K562 (cell line): ENCODE measurements around the gene ANKRD10. TPM values are rescaled to one million over a fixed set of nuclear protein-coding genes. Genes with fewer than 3 reads are reported as not detected.
A peak's percentile ranks its signal among the peaks of the same experiment; 100 is the strongest.

ENCODE experiments used
- CTCF ChIP-seq, 3 experiments: IDR thresholded peaks in 2 of 3; conservative IDR thresholded peaks in 1 of 3; 2 replicates each; pipeline ENCODE4 v1.5.1; 2011 to 2012; ENCODE audit warnings: low read length in 3 of 3, mild to moderate bottlenecking in 3 of 3, control low read depth in 2 of 3, improper control_type of control experiment in 1 of 3, inconsistent platforms in 1 of 3, low read depth in 1 of 3, mixed read lengths in 1 of 3, moderate library complexity in 1 of 3; ENCODE audit not compliant: insufficient read depth in 2 of 3
- FOXP4 ChIP-seq: sonication (generic); formaldehyde crosslinking; IDR thresholded peaks from 2 replicates; pipeline ENCODE4 v1.8.0; 2022; ENCODE audit warnings: mild to moderate bottlenecking, missing genetic modification reagents, borderline replicate concordance
- POLR2AphosphoS5 ChIP-seq: IDR thresholded peaks from 2 replicates; pipeline ENCODE4 v1.6.1; 2011; ENCODE audit warnings: mild to moderate bottlenecking, low read depth, low read length, moderate library complexity; ENCODE audit not compliant: control insufficient read depth, insufficient read depth
- REST ChIP-seq, 2 experiments: fragments of 450-650 bp; formaldehyde crosslinking in 1 of 2; IDR thresholded peaks; 2 replicates each; pipeline versions ENCODE4 v1.4.0 to v1.6.1; 2014 to 2020; ENCODE audit warnings: mild to moderate bottlenecking in 2 of 2, borderline replicate concordance in 1 of 2, low read depth in 1 of 2
- RFX1 ChIP-seq: fragments of 450-650 bp; IDR thresholded peaks from 2 replicates; pipeline ENCODE4 v1.6.1; 2016; ENCODE audit warnings: mild to moderate bottlenecking, moderate library complexity
- ZNF175 ChIP-seq: fragments of 200-800 bp; sonication (Bioruptor generic); IDR thresholded peaks from 2 replicates; pipeline ENCODE4 v1.6.1; 2016; ENCODE audit warnings: low read depth, mild to moderate bottlenecking, missing genetic modification characterization, missing compliant biosample characterization
- ZNF592 ChIP-seq: fragments of 450-650 bp; IDR thresholded peaks from 2 replicates; pipeline ENCODE4 v1.6.1; 2017; ENCODE audit warnings: antibody characterized with exemption, mild to moderate bottlenecking
- ZSCAN32 ChIP-seq: fragments of 450-650 bp; formaldehyde crosslinking; IDR thresholded peaks from 2 replicates; pipeline ENCODE4 v1.4.0; 2020; ENCODE audit warnings: mild to moderate bottlenecking, moderate library complexity
- polyA plus RNA-seq, 8 experiments: library from polyadenylated mRNA; depleted of rRNA in 4 of 8; stranded (reverse) in 5 of 8; unstranded in 3 of 8; fragments of >200 nt; fragmentation: Nextera tagmentation in 2 of 8; fragmentation: Illumina TruSeq in 1 of 8; extraction: Ambion mirVana in 2 of 8; extraction: Trizol in 1 of 8; gene quantifications; 2 replicates each; pipeline versions ENCODE4 v1.2.1 to v1.2.3, GENCODE V29; 2011 to 2014; ENCODE audit warnings: inconsistent platforms in 1 of 8, missing spikeins in 1 of 8
- total RNA-seq, 7 experiments: library from RNA; depleted of rRNA in 6 of 7; stranded (reverse); fragments of >200 nt in 6 of 7; fragmentation: Illumina TruSeq in 2 of 7; extraction: Trizol in 2 of 7; gene quantifications; 2 replicates each; pipeline versions ENCODE4 v1.2.1 to v1.2.3, GENCODE V29; 2011 to 2021; ENCODE audit warnings: low replicate concordance in 1 of 7

ANKRD10 gene
- total and polyA plus RNA-seq, 9 of the 15 experiments (the other 6 are each of a cell fraction or from before 2014, with no cell fraction given) = 21.7 to 183 (median 45.0) TPM

- TF ChIP-seq REST (IDR thresholded peaks at IDR 0.05; ENCODE audit: borderline replicate concordance) = peak; percentile 32; the same call in 1 of the 2 replicates
- TF ChIP-seq REST (CRISPR knock-in tag; IDR thresholded peaks at IDR 0.05; ENCODE audit: low read depth) = no peak
- TF ChIP-seq RFX1 = peak; percentile 84
- no peak for TF ChIP-seq ZSCAN32 (CRISPR knock-in tag)
- TF ChIP-seq FOXP4 = no peak
- TF ChIP-seq ZNF592 = peak; percentile 68
- TF ChIP-seq POLR2AphosphoS5 = no peak
- TF ChIP-seq ZNF175 (CRISPR knock-in tag) = 0 out of 2 replicates have a peak, but pooled peaks have one; percentile 27
- peak; percentile 29 to 49 (median 40); a peak in 4 of 6 replicates for TF ChIP-seq CTCF (IDR thresholded peaks at IDR 0.05 in 2 of 3, conservative IDR thresholded peaks at IDR 0.05 in 1 of 3; ENCODE audit: insufficient read depth in 2 of 3, low read depth in 1 of 3, low read length in 3 of 3)
Measured at GRCh38 chr13:110925023-110925612, 10.2 kb upstream of the ANKRD10 start (continued).
